ENCODE results near the gene ADIPOR2.

ADIPOR2 gene

GRCh38 chr12:1737652-1738286, 46.9 kb downstream of the ADIPOR2 start:
- DNase-seq: no peak

DNA sequence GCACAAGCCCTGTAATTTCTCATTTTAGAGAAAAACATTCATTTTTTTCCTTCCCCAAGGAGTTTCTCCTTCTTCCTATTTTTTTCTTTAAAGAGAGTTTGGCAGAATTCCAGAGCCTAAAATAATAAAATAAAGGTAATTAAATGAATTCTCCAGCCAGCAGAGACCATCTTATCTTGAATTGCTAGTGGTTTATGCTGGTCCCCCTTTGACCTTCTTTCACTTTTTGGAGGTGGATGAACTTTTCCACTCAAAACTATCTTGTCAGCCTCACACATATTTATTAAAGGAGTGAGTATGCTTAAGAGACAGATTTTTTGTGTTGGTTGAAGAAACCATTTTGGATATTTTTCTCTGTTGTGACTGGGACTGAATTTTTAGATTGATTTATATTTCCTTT, 47.6 kb downstream of the ADIPOR2 start:
- no peak for DNase-seq

GRCh38 chr12:1739368-1739767, 48.5 kb downstream of the ADIPOR2 start:
- DNase-seq: no peak

GRCh38 chr12:1740161-1740948, 49.5 kb downstream of the ADIPOR2 start:
- no peak for DNase-seq

DNA sequence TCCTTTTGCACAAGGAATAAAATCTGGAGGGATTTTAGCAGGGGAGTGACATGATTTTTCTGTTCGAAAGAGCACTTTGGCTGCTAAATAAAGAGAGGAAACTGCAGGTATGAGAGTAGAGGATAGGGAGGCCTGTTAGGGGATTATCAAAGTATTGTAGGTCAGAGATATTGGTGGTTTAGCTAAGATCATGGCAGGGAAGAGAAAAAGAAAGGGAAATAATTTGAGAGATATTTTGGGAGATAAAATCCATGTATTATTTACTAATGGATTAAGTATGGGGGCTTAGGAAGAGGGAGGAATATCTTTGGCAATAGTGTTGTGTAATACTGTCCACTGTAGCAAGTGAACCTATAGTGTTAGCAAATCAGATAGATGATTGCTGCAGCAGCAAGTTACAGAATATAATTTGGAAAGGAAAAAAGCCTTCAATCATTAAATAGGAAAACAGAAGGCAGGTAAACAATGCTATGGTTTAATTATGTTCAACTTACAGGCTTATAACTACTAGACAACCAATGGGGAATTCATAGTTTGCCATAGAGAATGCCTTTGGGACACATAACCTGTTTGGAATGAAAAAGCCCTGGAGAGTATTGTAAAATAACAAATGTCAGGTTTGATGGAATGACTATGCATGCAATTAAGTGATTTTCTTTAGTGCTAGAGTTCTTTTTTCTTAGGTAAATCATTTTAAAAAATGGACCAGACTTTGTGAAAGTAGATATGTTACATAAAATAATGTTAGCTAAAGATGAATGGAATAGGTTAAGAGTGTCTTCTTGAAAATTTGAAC, 50.5 kb downstream of the ADIPOR2 start:
- no peak for DNase-seq

- no peak for DNase-seq
These were observed 54.1 kb downstream of the ADIPOR2 start for GRCh38 chr12:1744932-1745331.

- DNase-seq: no peak
These were observed 56.7 kb downstream of the ADIPOR2 start for GRCh38 chr12:1747609-1748008.

DNA sequence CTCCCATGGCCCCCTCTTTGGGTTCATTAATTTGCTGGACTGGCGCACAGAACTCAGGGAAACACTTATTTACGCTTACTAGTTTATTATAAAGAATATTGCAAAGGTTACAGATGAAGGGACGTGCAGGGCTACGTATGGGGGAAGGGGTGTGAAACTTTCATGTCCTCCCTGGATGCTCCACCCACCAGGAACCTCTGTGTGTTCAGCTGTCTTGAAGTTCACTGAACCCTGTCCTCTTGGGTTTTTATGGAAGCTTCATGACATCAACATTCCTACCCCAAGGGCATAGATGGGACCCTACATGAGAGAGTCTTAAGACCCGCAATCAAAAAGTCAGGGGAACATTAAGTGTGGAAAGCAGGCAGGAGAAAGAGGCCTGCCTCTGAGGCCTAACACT, 58.1 kb downstream of the ADIPOR2 start:
- no peak for DNase-seq

- no peak for DNase-seq
These were observed 59.4 kb downstream of the ADIPOR2 start for GRCh38 chr12:1750300-1750699.

- DNase-seq: no peak
These were observed 67.5 kb downstream of the ADIPOR2 start for GRCh38 chr12:1758376-1758775.

GRCh38 chr12:1758887-1759286, 68.0 kb downstream of the ADIPOR2 start:
- DNase-seq: no peak

GRCh38 chr12:1760566-1761382, 69.9 kb downstream of the ADIPOR2 start:
- DNase-seq: no peak

DNA sequence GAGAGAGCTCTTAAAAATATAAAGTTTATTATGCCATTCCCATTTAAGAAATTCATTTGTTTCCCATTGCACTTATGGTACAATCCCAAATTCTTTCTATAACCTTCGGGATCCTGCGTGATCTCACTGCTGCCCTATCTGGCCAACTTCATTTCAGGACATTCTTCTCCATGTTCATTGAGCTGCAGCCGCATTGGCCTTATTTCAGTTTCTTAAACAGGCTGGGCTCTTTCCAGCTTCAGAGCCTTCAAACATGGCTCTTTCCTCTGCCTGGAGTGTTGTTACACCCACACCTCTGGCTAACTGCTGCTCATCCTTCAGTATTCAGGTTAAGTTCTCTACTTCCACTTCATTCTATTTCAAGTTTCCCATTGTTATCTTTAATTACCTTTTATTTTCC, 71.0 kb downstream of the ADIPOR2 start:
- no peak for DNase-seq

- DNase-seq: no peak
These were observed 72.3 kb downstream of the ADIPOR2 start for GRCh38 chr12:1763153-1763552.

DNA sequence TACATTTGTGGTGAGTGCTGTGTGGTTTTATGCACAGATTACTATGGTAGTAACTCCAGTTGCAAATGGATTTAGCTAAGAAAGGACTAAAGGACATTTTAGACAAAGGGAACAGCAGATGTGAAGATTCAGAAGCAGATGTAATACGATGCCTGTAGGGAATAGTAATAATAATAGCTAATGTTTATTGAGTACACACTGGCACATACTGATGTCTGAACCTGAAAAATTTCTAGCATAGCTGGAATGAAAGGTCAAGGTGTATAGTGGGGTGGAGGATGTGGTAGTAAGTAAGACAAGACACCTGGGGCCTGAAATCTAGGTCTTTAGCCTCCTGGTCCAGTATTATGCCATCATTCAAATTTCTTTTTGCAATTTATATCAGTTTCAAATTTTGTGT, 75.2 kb downstream of the ADIPOR2 start:
- no peak for DNase-seq

- DNase-seq: no peak
These were observed 76.7 kb downstream of the ADIPOR2 start for GRCh38 chr12:1767407-1768090.

DNA sequence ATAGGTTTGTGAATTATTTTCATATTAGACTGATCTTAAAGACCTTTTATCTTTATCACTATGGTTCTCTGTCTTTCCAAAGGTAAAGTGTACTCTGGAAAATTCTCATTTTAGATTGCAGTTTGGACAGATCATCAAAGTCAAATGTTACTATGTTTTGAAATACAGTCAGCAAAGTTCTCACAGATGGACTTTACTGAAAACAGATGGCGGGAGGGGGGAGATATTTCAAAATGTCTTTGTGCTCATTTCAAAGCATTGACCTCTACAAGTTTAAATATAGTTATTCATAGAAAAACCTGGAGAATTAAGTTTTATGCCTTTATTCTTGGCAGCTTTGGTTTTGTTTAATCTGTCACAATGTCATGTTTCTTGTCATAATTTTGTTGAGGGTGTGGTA, 77.7 kb downstream of the ADIPOR2 start:
- no peak for DNase-seq

GRCh38 chr12:1769809-1770494, 79.1 kb downstream of the ADIPOR2 start:
- no peak for DNase-seq

- no peak for DNase-seq
These were observed 83.2 kb downstream of the ADIPOR2 start for GRCh38 chr12:1773937-1774655.

- no peak for DNase-seq
These were observed 85.5 kb downstream of the ADIPOR2 start for GRCh38 chr12:1776170-1776921.
